Measurements from ENCODE around the gene IL18RAP. TPM values are rescaled to one million over a fixed set of nuclear protein-coding genes. Genes with fewer than 3 reads are reported as not detected.

Gene IL18RAP
- total RNA-seq, 1 donor from 2014 or later: not detected

DNA sequence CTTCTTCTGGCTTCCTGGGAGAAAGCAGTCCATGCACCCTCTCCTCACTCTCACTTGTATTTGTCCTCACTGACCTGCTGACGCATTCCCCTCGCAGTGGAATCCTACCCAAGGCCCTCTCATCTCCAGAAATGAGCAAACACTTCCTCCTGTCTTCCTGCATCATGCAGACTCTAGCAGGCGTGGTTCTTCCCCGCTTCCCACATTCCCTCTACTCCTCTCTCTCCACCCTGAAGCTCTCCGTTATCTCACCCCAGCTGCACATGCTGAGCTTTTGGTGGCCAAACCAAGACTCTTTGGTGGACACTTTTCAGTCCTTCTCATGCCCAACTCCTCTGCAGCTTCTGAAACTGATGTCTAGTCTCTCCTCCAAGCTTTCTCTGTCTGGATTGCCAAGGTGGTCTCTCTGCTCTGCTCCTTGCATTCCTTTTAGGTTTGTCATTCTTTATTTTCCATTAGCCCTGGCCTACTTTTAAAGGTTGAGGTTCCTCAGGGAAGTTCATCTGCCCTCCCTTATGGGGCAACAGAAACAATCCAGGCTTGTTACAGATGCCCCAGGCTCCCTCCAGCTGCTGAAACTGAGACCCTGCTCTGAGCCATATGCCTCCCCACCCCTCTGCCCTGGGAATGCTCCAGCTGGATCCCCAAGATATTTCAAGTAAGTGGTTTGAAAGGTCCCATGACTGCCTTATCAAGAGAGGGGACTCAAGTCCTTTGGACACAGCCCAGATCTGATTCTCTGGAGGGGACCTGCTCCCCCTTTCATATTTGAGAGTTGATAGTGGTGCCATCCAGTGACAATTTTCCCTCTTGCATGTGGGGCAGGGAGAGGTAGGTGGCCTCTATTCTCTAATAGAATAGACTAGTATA is 835 bp upstream of the IL18RAP start:
- DNase-seq (ENCODE audit: low read depth): no peak

DNA sequence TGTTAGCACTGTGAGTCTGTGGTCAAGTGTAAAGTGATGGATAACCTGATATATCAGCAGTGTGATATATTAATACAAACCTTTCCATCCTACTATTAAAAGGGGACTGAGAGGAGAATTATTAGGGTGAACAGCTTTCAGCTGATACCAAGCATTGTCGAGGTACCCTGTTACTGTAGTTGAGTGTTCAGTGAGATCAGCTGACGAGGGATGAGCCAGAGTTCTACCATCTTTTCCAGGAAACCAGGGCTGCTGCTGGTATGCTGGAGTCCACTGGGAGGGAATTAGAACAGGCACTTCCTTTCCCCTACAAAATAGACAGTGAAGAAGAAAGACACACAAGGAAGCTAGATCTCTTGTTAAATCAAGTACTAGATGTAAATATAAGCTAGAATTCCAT is 408 bp downstream of the IL18RAP start:
- DNase-seq (ENCODE audit: low read depth): no peak

DNA sequence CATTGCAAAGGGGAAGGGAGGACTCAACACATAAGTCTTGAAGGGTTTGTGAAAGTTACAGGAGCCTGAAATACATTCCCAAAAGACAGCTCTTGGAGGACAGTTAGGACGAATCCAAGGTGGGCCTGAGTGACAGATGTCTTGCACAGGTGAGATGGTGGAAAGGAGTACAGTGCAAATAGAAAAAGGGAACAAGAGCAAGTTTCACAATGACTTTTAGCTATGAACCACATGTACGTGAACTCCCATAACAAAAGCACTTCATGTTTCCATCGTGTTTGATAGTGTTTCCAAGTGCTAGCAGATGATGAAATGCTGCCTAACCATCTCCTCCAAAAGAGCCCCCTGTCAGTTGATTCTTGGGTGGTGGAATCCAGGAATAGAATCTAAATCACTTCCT is 1.8 kb downstream of the IL18RAP start:
- no peak for DNase-seq (ENCODE audit: low read depth)

DNA sequence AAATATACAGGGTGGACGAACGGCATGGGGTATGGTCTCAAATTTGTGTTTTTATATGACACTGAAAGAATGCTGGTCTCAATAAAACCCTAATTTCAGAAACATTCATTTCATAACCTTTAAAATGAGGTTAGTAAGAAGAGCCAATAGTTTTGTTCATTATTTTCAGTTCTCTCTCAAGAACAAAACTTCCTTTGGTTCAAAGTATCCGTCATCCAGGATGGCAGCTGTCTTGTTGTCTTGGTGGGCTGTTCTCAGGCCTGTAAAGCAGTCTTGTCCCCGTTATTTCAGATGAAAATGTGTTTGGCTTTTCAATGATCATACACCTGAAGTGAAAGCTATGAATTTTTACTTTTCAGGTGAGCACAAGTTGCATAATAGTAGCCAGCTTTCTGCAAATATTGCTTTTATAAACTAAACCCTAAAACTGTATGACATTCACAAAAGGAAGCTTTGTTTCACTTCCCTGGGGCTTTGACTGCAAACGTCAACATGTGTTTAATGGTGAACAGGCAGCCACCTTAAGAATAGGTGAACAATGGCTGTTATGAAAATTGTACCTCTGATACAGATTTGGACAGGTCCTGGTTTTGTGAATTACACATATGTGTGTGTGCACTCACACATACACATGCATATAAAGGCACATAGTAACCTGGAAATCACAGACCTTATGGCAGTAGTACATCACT is 2.6 kb downstream of the IL18RAP start:
- DNase-seq (ENCODE audit: low read depth): no peak

DNA sequence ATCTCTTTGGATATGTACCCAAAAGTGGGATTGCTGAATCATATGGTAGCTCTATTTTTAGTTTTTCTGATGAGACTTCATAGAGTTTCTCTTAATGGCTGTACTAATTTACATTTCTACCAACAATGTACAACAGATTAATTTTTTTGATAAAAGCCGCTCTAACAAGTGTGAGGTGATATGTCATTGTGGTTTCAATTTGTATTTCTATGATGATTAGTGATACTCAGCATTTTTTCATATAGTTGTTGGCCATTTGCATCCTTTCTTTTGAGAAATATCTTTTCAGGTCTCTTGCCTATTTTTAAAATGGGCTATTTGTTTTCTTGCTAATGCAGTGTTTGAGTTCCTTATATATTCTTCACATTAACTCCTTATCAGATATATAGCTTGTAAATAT is 4.3 kb downstream of the IL18RAP start:
- no peak for DNase-seq (ENCODE audit: low read depth)

DNA sequence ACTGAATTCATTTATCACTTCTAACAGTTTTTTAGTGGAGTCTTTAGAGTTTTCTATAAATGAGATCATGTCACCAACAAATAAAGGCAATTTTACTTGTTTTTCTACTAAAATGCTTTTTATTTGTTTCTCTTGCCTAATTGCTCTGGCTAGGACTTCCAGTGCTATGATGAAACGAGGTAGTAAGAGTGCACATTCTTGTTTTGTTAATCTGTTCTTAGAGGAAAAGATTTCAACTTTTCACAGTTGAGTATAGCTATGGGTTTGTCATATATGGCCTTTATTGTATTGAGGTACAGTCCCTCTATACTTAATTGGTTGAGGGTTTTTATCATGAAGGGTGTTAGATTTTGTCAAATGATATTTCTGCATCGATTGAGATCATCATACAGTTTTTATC is 5.6 kb downstream of the IL18RAP start:
- no peak for DNase-seq (ENCODE audit: low read depth)

DNA sequence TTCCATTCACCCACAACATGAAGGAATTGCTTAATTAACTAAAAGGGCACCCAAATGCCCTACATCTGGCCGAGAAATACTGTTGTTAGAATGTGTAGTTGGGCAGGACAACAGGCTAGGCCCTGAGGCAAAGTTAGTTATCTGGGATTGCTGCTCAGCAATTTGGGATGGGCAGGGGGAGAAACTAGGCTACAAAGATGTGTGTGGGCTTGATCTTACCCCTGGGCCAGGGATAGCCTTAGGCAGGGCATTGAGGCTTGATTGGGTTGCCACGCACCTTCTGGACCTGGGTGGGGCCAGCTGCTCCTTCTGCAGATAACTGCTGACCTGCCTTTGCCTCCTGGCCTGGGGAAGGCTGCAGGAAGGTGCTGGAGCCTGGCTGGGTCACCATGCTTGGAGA is 9.4 kb downstream of the IL18RAP start:
- no peak for DNase-seq (ENCODE audit: low read depth)

DNA sequence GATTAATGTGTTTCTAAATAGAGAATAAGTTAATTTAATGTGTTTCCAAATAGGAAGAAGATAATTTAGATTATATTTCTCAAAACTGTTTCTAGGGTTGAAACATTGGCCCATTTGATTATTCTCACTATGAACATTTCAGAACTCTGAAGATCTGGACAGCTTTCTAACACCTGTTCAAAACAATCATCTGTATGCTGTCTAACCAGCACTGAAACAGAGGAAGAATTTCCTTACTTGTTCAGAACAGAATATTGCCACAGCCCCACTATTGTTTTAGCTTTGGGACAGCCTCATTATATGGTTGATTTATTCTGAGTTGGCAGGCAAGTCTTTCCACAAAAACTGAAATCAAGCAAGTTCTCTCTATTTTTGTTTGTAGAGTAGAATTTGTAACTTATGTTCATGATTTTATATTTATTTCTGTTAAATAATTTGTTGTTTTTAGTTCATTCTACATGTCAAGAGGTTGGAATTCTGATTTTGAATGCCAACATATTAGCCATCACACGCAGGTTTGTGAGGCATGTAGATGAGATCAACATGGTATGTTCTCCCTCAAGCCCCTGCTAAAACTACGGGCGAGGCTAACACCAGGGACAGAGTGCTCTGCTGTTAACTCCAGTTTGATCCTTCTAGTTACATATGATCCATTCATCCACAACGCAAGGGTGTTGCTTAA is 11.2 kb downstream of the IL18RAP start:
- peak; percentile 57 for DNase-seq (ENCODE audit: low read depth)

DNA sequence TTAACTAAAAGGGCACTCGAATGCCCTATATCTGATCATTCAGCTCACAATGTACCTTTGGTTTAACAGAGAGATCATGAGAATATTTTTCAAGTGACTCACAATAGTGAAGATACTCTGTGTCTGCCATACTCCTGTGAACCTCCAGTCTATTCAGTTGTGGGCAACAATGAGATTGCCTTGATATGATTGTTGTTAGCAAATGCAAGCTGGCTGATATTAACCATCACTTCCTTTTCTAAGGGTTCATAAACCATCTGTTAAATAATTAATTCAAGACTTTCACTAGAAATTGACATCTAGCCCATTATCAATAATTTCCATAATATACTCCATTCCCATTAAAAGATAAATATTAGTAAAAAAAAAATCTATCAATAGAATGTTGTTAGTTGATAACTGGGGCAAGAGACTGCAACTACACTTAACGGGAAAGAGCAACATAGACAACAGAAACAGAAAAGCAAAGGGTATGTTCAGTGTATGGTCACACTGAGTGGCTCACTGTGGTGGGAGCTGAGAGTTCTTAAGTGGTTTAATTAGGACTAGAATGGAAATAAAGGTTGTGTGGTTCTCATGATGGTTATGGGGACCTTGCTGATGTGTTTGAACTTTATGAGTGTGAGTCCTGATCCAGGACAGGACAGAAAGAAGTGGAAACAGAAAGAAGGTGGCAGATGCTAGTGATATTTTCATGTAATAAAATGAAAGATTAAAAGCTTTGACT is 11.9 kb downstream of the IL18RAP start:
- DNase-seq (ENCODE audit: low read depth): no peak

DNA sequence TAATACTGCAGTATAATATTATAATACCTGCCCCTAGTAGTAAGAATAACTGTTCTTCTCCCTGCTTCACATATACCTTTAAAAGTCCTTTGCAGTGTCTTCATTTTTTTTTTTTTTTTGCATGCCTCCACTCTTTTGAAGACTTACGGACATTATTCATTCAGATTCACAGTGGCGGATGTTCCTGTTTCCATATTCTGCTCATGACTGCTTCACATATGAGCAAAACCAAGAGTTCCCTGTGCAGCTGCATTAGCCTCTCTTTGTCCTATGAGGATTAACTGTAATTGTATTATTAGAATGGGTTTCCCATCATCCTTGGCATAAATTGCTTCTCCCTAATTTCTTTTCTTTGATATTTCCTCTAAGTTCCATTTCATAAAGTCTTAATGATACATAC is 12.8 kb downstream of the IL18RAP start:
- no peak for DNase-seq (ENCODE audit: low read depth)

DNA sequence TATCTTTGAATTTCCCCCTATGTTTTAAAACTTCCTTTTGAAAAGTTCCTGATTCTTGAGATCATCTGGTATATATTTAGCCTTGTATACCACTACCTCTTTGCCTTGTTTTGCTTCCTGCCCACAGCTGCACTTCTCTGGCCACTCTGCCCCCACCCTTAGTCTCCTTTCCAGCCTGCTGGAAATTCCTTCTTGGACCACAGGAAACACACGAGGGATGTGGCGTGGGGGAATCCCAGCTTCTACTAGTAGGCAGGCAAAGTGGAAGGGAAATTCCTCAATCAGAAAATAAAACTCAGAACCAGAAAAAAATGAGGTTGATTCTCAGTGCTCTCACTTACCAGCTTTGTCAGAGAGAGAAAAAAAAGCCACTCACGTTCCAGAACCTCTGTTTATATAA is 13.4 kb downstream of the IL18RAP start:
- peak; percentile 67 for DNase-seq (ENCODE audit: low read depth)

DNA sequence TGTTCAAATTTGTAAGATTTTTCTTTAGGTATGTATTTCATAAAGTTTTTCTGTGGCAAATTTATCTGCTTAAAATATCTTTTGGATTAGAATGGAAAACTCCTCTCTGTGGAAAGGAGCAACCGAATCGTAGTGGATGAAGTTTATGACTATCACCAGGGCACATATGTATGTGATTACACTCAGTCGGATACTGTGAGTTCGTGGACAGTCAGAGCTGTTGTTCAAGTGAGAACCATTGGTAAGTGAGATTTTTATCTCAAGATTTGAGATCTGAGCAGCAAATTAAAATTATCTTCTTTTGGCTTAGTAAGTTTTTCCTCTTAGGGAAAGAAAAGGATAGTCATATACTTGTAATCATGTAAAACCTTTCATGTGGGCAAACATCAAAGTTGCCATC is 14.2 kb downstream of the IL18RAP start:
- no peak for DNase-seq (ENCODE audit: low read depth)

DNA sequence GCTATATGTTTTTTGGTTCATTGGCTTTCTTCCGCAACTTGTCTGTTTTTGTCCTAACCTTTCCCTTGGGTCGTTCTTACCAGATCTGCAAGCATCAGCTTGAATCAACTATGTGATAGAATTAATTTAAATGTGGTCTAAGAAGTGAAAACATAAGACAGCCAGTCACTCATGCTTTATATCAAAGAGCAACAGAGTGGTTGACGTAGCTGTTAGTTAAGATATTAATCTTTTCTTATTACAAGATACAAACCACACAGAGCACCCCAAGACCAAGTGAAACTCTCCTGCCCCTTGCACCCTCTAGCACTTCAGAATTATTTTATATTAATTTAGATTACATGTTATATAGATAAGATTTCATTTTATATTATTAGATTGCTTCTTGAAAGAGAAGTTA is 15.2 kb downstream of the IL18RAP start:
- no peak for DNase-seq (ENCODE audit: low read depth)

DNA sequence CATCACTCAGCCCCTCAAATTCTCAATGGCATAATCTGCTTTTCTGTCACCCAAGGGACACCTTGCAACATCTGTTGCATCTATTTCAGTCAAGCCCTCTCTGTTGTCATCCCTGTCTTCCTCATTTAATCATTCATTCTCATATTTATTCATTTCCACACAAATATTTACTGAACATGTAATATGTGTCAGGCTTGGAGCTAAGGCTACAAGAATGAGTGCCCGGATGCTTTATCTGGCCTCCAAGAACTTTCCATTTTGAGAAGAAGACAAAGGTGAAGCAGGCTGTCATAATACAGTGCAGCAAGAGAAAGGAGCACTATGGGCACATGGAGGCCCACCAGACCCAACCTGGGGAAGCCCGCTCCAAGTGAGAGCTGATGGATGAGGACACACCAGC is 15.6 kb downstream of the IL18RAP start:
- no peak for DNase-seq (ENCODE audit: low read depth)

DNA sequence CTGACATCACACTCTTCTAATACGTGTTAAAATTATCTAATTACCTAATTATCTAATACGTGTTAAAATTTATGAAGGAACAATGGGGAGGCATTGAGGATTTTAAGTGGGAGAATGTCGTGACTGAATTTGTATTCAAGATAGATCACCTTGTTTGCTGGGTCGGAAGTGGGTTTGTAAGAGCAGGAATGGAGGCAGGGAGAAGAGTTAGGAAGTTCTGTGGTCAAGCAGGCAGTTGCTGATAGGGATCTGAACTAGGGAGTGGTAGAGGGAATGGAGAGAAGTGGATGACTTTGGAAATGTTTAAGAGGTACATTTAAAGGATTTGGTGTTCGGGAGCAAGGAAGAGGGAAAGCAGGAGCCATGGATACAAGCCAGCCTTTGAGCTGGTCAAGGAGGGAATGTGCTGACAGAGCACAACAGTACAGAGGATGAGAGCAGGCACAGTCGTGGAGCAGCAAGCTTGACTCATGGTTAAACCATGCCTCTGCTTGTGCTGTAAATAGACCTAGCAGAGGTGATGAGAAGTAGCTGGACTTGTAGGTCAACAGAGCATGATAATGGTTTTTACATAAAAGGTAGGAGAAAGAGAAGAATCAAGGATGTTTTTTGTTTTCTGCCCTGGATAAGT is 16.2 kb downstream of the IL18RAP start:
- peak; percentile 65 for DNase-seq (ENCODE audit: low read depth)

DNA sequence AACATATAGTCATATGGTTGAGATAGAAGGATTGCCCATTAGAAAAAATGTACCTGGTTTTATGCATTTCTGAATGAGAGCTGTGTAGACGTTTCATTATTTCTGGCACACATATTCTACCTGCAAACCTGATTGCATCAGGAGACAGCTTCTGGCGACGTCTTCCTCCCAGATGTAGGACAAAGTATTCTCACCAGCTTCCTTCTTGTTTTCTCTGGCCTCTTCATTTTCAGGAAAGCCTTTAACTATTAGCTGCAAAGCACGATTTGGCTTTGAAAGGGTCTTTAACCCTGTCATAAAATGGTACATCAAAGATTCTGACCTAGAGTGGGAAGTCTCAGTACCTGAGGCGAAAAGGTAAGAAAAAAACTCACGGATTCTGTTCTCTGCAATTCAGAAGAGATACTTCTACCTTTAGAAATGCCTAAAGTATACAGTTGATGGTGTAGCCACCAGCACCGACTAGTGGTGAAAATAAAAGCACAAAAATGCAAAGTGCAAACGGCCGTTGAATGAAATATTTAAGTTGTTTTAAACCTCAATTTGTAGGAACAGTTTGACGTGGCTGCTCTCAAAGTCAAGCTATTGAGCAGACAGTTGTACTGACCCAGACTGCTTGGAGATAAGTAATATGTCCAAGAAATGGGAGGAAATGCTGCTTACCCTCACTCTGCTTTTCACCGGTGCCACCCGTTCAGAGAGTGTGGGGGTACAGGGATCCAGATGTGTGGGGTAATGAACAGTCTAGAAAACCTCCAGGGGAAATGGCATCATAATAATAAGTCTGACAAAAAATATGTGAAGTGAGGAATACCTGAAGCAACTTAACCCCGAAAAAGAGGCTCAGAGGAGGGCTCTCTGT is 20.2 kb downstream of the IL18RAP start:
- peak; percentile 13 for DNase-seq (ENCODE audit: low read depth)

DNA sequence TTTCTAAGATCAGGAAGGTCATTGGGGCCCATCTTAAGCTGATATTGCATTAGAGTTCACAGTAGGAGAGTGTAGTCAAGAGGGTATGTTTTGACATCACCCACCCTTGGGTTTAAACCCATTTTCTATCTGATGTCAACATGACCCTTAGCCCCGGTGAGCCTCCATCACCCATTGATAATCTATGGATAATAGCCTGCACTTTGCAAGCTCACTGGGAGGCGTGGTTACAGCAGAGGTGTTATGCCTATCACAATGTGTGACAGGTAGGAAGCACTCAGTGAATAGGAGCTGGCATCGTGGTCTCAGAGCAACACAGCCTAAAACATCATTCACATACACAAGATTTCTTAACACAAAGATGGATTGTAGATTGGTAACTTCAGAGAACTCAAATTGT is 21.3 kb downstream of the IL18RAP start:
- DNase-seq (ENCODE audit: low read depth): no peak

DNA sequence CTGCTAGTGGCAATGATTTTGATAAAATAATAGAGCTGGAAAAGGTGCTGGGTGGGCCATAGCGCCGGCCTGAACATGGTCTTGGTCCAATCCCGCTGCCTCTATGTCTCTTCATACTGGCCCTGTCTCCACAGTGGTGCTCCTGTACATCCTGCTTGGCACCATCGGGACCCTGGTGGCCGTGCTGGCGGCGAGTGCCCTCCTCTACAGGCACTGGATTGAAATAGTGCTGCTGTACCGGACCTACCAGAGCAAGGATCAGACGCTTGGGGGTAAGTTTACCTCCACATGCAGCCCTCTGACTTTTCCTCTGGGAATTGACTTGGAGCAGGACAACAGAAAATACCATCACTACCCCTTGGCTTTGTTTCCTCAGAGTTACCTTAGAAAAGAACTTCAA is 24.0 kb downstream of the IL18RAP start:
- DNase-seq (ENCODE audit: low read depth): no peak

DNA sequence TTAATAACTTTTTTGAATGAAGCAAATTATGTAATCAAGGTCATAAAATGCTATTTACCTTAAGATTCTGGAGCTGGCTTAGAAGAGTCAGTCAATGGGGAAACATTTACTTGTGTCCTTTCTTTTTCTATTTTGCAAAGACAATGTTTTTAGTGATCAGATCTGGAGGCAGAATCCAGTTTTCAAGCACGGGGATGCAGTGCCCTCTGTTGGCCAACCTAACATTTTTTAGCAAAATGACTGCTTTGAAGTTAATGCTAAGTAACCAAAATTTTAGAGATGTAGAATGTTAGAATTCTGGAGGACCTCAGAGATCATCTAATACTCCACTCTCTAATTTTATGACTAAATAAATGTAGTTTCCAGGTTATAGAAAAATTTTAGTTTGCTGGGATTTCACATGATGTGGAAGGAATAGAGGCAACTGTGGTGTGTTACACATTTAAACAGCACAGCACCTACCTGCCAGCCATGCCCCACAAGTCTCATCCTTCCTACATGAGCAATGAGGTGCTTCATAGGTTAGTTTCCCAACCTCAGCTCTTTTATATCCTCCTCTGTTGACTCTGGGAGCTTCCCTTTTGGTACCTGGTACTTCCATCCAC is 26.5 kb downstream of the IL18RAP start:
- peak; percentile 53 for DNase-seq (ENCODE audit: low read depth)

DNA sequence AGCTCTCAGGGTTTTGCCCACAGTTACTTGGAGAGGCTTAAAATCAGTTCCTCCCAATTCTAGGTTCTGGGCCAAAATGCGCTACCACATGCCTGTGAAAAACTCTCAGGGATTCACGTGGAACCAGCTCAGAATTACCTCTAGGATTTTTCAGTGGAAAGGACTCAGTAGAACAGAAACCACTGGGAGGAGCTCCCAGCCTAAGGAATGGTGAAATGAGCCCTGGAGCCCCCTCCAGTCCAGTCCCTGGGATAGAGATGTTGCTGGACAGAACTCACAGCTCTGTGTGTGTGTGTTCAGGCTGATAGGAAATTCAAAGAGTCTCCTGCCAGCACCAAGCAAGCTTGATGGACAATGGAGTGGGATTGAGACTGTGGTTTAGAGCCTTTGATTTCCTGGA is 29.0 kb downstream of the IL18RAP start:
- DNase-seq (ENCODE audit: low read depth): no peak

All from myocyte (in vitro differentiated cells).